Loucy (cell line): ENCODE data around the gene SH3RF3.

Experiments
- CTCF ChIP-seq: fragments of 200-600 bp; sonication (generic); conservative IDR thresholded peaks from 2 replicates; pipeline ENCODE4 v1.5.1; 2014; ENCODE audit warnings: mild to moderate bottlenecking, antibody characterized with exemption, low read length
- EZH2phosphoT487 ChIP-seq: fragments of 200-600 bp; IDR thresholded peaks from 2 replicates; pipeline ENCODE4 v1.6.1; 2018; ENCODE audit warnings: antibody characterized with exemption, mild to moderate bottlenecking, moderate library complexity, borderline replicate concordance

GRCh38 chr2:109238580-109238979 lies 109.6 kb downstream of the SH3RF3 start:
- TF ChIP-seq CTCF (no peak), EZH2phosphoT487 (no peak)
